ENCODE measurements around the gene SPDYE5. TPM values are rescaled to one million over a fixed set of nuclear protein-coding genes. Genes with fewer than 3 reads are reported as not detected.

The SPDYE5 gene
- total RNA-seq, 4 donors from 2014 or later: 0.17 TPM; not detected in 3

DNA sequence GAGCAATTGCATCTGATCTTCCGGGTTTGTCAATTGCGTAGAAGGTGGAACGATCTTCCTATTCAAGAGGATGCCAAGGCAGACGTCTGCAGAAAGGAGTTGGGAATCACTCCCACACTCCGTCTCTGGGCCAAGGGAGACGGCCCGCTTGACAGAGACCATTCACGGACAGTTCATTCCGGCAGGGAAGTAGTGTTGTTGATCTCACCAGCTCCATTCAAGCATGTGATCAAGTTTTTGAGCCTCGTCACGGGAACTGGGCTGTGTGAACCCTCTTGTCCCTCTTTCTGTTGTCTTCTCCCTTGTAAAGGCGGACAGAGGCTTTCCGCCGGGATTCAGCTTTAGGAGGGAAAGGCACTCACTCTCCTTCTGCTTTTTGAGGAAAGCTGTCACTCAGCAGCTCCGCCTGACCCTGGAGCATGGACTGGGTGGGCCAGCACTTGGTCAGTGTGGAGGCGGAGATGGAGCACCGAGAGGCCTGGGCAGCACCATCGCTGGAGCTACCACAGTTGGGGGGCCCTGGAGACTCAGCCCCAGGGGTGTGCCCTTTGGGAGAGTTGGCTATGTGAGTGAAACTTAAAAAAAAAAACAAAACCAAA lies 44.9 kb downstream of the SPDYE5 start:
- peak in 1 of 2 donors; percentile 63 for DNase-seq (ENCODE audit: low spot score in 2 of 2)
- H3K4me3 ChIP-seq (ENCODE audit: low read depth, poor library complexity, severe bottlenecking): no peak overlapping the region
- 89 to 91% methylated on average over 18 of the region's 18 CpGs for WGBS, 2 donors
- TF ChIP-seq, protein P1, sequence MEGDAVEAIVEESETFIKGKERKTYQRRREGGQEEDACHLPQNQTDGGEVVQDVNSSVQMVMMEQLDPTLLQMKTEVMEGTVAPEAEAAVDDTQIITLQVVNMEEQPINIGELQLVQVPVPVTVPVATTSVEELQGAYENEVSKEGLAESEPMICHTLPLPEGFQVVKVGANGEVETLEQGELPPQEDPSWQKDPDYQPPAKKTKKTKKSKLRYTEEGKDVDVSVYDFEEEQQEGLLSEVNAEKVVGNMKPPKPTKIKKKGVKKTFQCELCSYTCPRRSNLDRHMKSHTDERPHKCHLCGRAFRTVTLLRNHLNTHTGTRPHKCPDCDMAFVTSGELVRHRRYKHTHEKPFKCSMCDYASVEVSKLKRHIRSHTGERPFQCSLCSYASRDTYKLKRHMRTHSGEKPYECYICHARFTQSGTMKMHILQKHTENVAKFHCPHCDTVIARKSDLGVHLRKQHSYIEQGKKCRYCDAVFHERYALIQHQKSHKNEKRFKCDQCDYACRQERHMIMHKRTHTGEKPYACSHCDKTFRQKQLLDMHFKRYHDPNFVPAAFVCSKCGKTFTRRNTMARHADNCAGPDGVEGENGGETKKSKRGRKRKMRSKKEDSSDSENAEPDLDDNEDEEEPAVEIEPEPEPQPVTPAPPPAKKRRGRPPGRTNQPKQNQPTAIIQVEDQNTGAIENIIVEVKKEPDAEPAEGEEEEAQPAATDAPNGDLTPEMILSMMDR (IDR thresholded peaks at IDR 0.05): no peak
- no peak for TF ChIP-seq POLR2A (IDR thresholded peaks at IDR 0.05)
- intact Hi-C loops (cut with DNase I; ENCODE audit: low total_unique reads): no loop called here

DNA sequence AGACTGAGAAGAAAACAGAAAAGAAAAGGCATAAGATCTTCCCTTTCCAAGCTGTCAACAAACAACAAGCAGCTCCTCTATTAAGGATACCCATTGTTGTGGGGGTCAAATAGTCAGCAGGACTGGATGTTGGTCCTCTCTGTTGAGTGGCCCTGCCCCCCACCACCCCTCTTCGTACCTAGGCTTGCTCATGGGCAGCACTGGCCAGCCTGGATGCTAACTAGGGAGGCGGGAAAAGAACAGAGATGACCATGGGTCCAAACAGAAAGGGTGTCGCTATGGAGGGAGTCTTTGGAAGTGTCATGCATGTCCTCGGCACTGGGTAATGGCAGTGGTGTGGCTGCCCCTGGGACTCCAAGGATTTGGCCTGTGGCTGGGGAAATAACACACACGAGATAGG lies 45.6 kb downstream of the SPDYE5 start:
- WGBS, 2 donors: 93 to 96% methylated on average over 5 of the region's 5 CpGs

DNA sequence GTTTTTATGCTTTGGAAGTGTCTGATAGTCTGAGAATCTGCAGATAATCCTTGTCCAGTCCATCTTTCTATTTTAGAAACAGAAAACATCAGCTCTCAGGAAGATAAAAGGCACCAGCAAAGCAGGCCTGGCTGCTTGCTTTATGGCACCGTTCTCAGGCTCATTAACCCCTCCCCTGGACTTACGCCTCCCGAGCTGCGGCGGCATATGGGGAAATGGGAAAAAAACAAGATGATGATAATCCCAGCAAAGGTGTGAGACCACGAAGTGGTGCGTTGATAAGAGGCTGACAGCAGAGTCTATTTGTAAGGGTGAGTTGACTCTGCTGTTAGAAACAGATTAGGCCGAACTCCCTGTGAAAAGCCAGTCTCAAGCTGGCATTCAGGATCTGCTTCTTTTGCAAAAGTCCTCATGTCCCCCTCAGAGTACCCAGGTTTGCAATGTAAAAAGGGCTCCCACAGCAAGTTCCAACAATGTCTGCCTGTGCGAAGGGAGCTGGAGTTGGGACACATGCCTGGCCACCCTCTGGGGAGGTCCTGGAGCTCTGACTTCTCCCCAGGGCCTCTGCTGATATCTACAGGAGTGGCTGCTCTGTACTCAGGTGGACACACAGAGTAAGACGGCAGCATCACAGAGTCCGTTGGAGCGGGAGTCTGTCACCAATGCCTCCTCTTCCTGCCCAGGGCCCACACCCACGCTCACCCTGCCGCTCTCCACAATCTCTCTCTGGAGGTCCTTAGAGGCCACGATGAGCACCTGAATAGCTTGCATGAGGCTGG lies 54.3 kb downstream of the SPDYE5 start:
- H3K4me3 ChIP-seq (ENCODE audit: low read depth, poor library complexity, severe bottlenecking): no peak overlapping the region
- TF ChIP-seq, protein P1 (IDR thresholded peaks at IDR 0.05): no peak
- TF ChIP-seq POLR2A (IDR thresholded peaks at IDR 0.05): no peak
- DNase-seq (ENCODE audit: low spot score in 2 of 2): no peak
- intact Hi-C loops (cut with DNase I; ENCODE audit: low total_unique reads): no loop called here
- 82 to 84% methylated on average over 14 to 15 of the region's 15 CpGs for WGBS, 2 donors

More for the DNA sequence above, 45.6 kb downstream of the SPDYE5 start:
- intact Hi-C loops (cut with DNase I; ENCODE audit: low total_unique reads): no loop called here
- TF ChIP-seq POLR2A (IDR thresholded peaks at IDR 0.05): no peak
- TF ChIP-seq, protein P1 (IDR thresholded peaks at IDR 0.05): no peak
- DNase-seq (ENCODE audit: low spot score in 2 of 2): peak in 1 of 2 donors; percentile 53
- H3K4me3 ChIP-seq (ENCODE audit: low read depth, poor library complexity, severe bottlenecking): no peak overlapping the region

Other genes starting within 250 kb of the SPDYE5 start
- gene TRIM73, start 96.7 kb upstream of the SPDYE5 start, total RNA-seq: 1 to 10 TPM; 1.2 to 3.6 (median 1.7) TPM
- 10 to 100 TPM; 19.7 to 33.8 (median 25.7) TPM for gene POM121C, start 6.0 kb upstream of the SPDYE5 start, total RNA-seq
- 10 to 100 TPM; 20.1 to 30.3 (median 23.0) TPM for gene HIP1, start 246.6 kb downstream of the SPDYE5 start, total RNA-seq

Measured in lower leg skin (tissue), 4 donors.